ENCODE data around the gene TSPAN31.
"Not testable (repeated sequence)": the region's sequence is repeated elsewhere in the genome, so short reads cannot be mapped to it uniquely, and the experiment has no call there.

Gene TSPAN31

DNA sequence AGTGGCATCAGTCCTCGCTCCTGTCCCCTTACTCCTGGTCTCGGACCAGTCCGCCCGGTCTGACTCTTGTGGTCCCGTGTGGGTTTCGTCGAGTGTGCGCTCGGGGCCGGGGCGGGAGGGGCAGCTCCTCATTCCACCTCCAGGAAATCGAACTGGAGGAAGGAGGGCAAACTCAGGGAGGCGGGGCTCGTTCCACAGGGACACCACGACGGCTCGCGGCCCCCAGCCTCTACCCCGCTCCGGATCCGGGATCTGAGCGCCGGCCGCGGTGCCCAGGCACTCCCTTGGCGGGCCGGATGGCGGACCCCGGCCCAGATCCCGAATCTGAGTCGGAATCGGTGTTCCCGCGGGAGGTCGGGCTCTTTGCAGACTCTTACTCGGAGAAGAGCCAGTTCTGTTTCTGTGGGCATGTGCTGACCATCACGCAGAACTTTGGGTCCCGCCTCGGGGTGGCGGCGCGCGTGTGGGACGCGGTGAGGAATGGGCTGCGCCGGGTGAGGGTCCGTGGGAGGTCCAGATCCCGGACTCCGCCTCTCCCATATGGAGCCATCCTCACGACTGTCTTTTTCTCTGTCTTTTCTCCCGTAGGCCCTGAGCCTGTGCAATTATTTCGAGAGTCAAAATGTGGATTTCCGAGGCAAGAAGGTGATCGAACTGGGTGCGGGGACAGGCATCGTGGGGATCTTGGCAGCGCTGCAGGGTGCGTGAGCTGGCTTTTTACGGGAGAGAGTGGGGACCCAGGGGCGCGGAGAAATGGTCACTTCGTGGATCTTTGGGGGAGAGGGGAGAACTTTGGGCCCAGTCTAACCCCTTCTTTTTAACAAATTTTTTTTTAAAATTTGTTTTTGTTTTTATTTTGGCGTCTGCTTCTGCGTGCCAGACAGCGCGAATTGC lies 27.8 kb downstream of the TSPAN31 start, which contains the start of gene EEF1AKMT3:
EEF1AKMT3 (plus strand) TSS at position 186 of the 894 bp plus-strand sequence; CDS start at position 297, 111 bp downstream.
- no peaks in the 10 kb centered on the region for H3K9me3 ChIP-seq (ENCODE audit: severe bottlenecking)
- ATAC-seq (ENCODE audit: low read depth): peak; percentile 57

DNA sequence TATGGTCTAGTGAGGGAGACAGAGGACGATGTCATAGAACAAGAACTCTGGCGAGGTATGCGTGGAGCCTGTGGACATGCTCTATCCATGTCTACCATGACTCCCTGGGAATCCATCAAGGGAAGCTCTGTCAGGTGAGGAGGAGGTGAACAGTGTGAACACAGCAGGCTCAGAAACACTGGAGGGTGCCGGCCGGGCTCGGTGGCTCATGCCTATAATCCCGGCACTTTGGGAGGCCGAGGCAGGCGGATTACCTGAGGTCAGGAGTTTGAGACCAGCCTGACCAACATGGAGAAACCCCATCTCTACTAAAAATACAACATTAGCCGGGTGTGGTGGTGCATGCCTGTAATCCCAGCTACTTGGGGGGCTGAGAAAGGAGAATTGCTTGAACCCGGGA lies 29.8 kb downstream of the TSPAN31 start:
- DNase-seq (ENCODE audit: low spot score); H3K4me3 ChIP-seq (ENCODE audit: severe bottlenecking); H3K9me3 ChIP-seq (ENCODE audit: severe bottlenecking); H3K4me1 ChIP-seq (ENCODE audit: insufficient read depth, poor library complexity, severe bottlenecking); H3K27ac ChIP-seq (ENCODE audit: poor library complexity, severe bottlenecking); ATAC-seq (ENCODE audit: low read depth); H3K27me3 ChIP-seq (ENCODE audit: insufficient read depth, poor library complexity, severe bottlenecking): not testable (repeated sequence)
- peaks cover 26% of the 10 kb centered on the region for H3K36me3 ChIP-seq (ENCODE audit: low read depth)

More for the DNA sequence above, 27.8 kb downstream of the TSPAN31 start, which contains the start of gene EEF1AKMT3:
- Histone ChIP-seq H3K4me1 (ENCODE audit: insufficient read depth, poor library complexity, severe bottlenecking) (no peaks in the 10 kb centered on the region), H3K27ac (ENCODE audit: poor library complexity, severe bottlenecking) (peak within 1 kb of the TSS; percentile 81), H3K36me3 (ENCODE audit: low read depth) (peaks cover 32% of the 10 kb centered on the region), H3K4me3 (ENCODE audit: severe bottlenecking) (peak within 1 kb of the TSS; percentile 51), H3K27me3 (ENCODE audit: insufficient read depth, poor library complexity, severe bottlenecking) (no peaks in the 10 kb centered on the region)
- peak; percentile 72 for DNase-seq (ENCODE audit: low spot score)
- TF ChIP-seq, protein P1, sequence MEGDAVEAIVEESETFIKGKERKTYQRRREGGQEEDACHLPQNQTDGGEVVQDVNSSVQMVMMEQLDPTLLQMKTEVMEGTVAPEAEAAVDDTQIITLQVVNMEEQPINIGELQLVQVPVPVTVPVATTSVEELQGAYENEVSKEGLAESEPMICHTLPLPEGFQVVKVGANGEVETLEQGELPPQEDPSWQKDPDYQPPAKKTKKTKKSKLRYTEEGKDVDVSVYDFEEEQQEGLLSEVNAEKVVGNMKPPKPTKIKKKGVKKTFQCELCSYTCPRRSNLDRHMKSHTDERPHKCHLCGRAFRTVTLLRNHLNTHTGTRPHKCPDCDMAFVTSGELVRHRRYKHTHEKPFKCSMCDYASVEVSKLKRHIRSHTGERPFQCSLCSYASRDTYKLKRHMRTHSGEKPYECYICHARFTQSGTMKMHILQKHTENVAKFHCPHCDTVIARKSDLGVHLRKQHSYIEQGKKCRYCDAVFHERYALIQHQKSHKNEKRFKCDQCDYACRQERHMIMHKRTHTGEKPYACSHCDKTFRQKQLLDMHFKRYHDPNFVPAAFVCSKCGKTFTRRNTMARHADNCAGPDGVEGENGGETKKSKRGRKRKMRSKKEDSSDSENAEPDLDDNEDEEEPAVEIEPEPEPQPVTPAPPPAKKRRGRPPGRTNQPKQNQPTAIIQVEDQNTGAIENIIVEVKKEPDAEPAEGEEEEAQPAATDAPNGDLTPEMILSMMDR (IDR thresholded peaks at IDR 0.05; ENCODE audit: poor library complexity, severe bottlenecking): no peak

DNA sequence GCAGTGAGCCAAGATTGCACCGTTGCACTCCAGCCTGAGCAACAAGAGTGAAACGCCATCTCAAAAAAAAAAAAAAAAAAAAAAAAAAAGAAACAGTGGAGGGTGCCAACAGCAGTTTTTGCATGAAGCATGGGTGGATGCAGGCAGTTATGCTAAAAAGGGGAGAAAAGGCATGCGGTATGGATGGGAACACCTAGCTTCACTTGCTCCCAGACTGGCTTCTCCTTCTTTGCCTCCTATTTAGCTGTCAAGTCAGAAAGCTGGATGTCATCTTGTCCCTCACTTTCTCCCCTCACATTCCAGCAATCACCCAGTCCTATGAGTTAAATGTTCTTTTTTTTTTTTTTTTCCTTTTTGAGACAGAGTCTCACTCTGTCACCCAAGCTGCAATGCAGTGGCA lies 30.2 kb downstream of the TSPAN31 start:
- Histone ChIP-seq H3K27me3 (ENCODE audit: insufficient read depth, poor library complexity, severe bottlenecking) (no peaks in the 10 kb centered on the region), H3K27ac (ENCODE audit: poor library complexity, severe bottlenecking) (no peak overlapping the region), H3K4me3 (ENCODE audit: severe bottlenecking) (no peak overlapping the region), H3K9me3 (ENCODE audit: severe bottlenecking) (no peaks in the 10 kb centered on the region), H3K36me3 (ENCODE audit: low read depth) (peaks cover 26% of the 10 kb centered on the region), H3K4me1 (ENCODE audit: insufficient read depth, poor library complexity, severe bottlenecking) (no peaks in the 10 kb centered on the region)
- ATAC-seq (ENCODE audit: low read depth) (no peak), DNase-seq (ENCODE audit: low spot score) (no peak)
- TF ChIP-seq, protein P1 (IDR thresholded peaks at IDR 0.05; ENCODE audit: poor library complexity, severe bottlenecking): no peak

DNA sequence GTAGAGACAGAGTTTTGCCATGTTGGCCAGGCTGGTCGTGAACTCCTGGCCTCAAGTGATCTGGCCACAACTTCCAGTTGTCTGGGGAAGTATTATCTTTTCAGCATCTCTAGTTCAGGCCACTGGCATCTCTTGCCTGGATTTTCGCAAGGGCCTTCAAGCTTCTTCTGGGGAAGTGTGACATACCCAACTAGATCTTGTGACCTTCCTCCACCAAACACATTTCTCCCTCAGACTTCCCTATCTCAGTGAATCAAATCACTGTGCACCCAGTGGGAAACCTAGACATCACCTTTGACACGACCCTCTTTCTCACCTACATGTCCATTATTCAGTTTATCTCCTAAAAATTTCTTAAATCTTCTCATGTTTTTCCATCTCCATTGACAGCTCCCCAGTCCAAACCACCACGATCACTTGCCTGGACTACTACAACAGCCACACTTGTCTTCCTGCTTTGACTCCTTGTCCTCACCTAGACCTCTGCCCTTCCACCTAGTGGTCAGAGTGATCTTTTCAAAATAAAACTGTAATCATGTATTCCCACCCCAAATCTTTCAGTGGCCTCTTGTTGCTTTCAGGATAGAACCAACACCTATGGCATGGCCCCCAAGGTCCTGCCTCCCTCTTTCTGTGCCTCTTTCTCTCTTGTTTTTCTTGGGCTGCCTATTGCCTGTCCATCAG lies 30.9 kb downstream of the TSPAN31 start:
- peaks cover 19% of the 10 kb centered on the region for H3K36me3 ChIP-seq (ENCODE audit: low read depth)
- ATAC-seq (ENCODE audit: low read depth) (no peak), DNase-seq (ENCODE audit: low spot score) (no peak)
- H3K4me1 ChIP-seq (ENCODE audit: insufficient read depth, poor library complexity, severe bottlenecking): no peaks in the 10 kb centered on the region
- TF ChIP-seq, protein P1 (IDR thresholded peaks at IDR 0.05; ENCODE audit: poor library complexity, severe bottlenecking): no peak
- no peaks in the 10 kb centered on the region for H3K9me3 ChIP-seq (ENCODE audit: severe bottlenecking)
- no peak overlapping the region for H3K27ac ChIP-seq (ENCODE audit: poor library complexity, severe bottlenecking)
- H3K4me3 ChIP-seq (ENCODE audit: severe bottlenecking): no peak overlapping the region
- H3K27me3 ChIP-seq (ENCODE audit: insufficient read depth, poor library complexity, severe bottlenecking): no peaks in the 10 kb centered on the region

DNA sequence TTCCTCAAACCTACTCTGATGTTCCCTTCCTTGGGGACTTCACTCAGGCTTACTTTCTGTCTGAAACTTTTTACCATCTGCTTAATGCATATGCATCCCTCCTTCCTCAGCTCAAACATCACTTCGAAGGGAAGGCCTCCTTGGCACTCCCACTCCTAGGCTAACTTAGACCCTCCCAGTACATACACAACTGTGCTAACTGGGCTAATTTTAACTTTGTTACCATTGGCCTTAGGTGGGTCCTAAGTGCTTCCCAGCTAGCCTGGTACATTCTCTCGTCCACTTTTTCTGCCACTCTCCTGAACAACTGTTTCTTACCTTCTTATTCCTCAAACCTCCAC lies 31.4 kb downstream of the TSPAN31 start:
- no peak for ATAC-seq (ENCODE audit: low read depth)

More for the DNA sequence above, 31.4 kb downstream of the TSPAN31 start:
- Histone ChIP-seq H3K4me1 (ENCODE audit: insufficient read depth, poor library complexity, severe bottlenecking) (no peaks in the 10 kb centered on the region), H3K27me3 (ENCODE audit: insufficient read depth, poor library complexity, severe bottlenecking) (no peaks in the 10 kb centered on the region), H3K36me3 (ENCODE audit: low read depth) (peaks cover 16% of the 10 kb centered on the region; the same call in 1 of the 2 replicates), H3K9me3 (ENCODE audit: severe bottlenecking) (no peaks in the 10 kb centered on the region), H3K27ac (ENCODE audit: poor library complexity, severe bottlenecking) (no peak overlapping the region), H3K4me3 (ENCODE audit: severe bottlenecking) (no peak overlapping the region)
- TF ChIP-seq, protein P1 (IDR thresholded peaks at IDR 0.05; ENCODE audit: poor library complexity, severe bottlenecking): no peak
- no peak for DNase-seq (ENCODE audit: low spot score)

Data from RWPE2 (cell line).